WTC11 (cell line): Measurements from ENCODE around the gene PLSCR4. TPM values are rescaled to one million over a fixed set of nuclear protein-coding genes. Genes with fewer than 3 reads are reported as not detected.

Experiments
- ATAC-seq: fragments of 200-7000 bp; cut with Tn5 transposase; 2 replicates; pipeline ENCODE4 v1.10.0; 2021; ENCODE audit warnings: mild to moderate bottlenecking, moderate library complexity
- CTCF ChIA-PET: fragments of 300-600 bp; sonication (Branson Sonifier 250); formaldehyde crosslinking; loops from one replicate; lab custom pipeline; 2021; ENCODE audit warnings: antibody characterized with exemption; lab: Charles Lee
- POLR2A ChIA-PET: fragments of 350-600 bp; sonication (Branson Sonifier 250); formaldehyde crosslinking; loops from one replicate; lab custom pipeline; 2021; ENCODE audit warnings: antibody characterized with exemption; lab: Charles Lee
- DNase-seq: peaks from one replicate; pipeline ENCODE4 v3.0.0; 2021; ENCODE audit warnings: low spot score
- H3K27ac Mint-ChIP-seq: 2 replicates; pipeline ENCODE4 v1.8.0; 2021; ENCODE audit warnings: mixed read lengths
- H3K27me3 Mint-ChIP-seq: 2 replicates; pipeline ENCODE4 v1.8.0; 2021; ENCODE audit warnings: low read depth, mild to moderate bottlenecking, moderate library complexity, mixed read lengths
- H3K36me3 Mint-ChIP-seq: 2 replicates; pipeline ENCODE4 v1.8.0; 2021; ENCODE audit warnings: mixed read lengths
- H3K4me1 Mint-ChIP-seq: 2 replicates; pipeline ENCODE4 v1.8.0; 2022; ENCODE audit warnings: mixed read lengths
- H3K4me3 Mint-ChIP-seq: 2 replicates; pipeline ENCODE4 v1.8.0; 2021; ENCODE audit warnings: mild to moderate bottlenecking, moderate library complexity, mixed read lengths
- H3K9me3 Mint-ChIP-seq: 2 replicates; pipeline ENCODE4 v1.8.0; 2021; ENCODE audit warnings: mixed read lengths
- CBFB ChIP-seq: sonication (generic); formaldehyde crosslinking; IDR thresholded peaks from 2 replicates; pipeline ENCODE4 v1.8.1; 2022; ENCODE audit warnings: mild to moderate bottlenecking, low read depth, missing genetic modification reagents
- GRHL2 ChIP-seq: fragments of 250-450 bp; sonication (Bioruptor Pico); IDR thresholded peaks from 2 replicates; pipeline ENCODE4 v1.8.0; 2022; ENCODE audit warnings: mild to moderate bottlenecking, moderate library complexity; ENCODE audit not compliant: insufficient replicate concordance, severe bottlenecking
- JAZF1 ChIP-seq: fragments of 250-450 bp; sonication (Bioruptor Pico); IDR thresholded peaks from 2 replicates; pipeline ENCODE4 v1.9.0; 2021; ENCODE audit warnings: moderate library complexity, mild to moderate bottlenecking, inconsistent platforms
- NFATC4 ChIP-seq: fragments of 250-450 bp; sonication (Bioruptor Pico); IDR thresholded peaks from 2 replicates; pipeline ENCODE4 v1.9.0; 2021; ENCODE audit warnings: mild to moderate bottlenecking
- NFE2L1 ChIP-seq: sonication (generic); formaldehyde crosslinking; IDR thresholded peaks from 2 replicates; pipeline ENCODE4 v1.8.1; 2023; ENCODE audit warnings: missing genetic modification reagents
- NR1H2 ChIP-seq: sonication (generic); formaldehyde crosslinking; IDR thresholded peaks from 2 replicates; pipeline ENCODE4 v1.9.0; 2021; ENCODE audit warnings: mild to moderate bottlenecking, moderate library complexity, missing genetic modification reagents
- NR2C2 ChIP-seq: sonication (generic); formaldehyde crosslinking; IDR thresholded peaks from 2 replicates; pipeline ENCODE4 v1.8.0; 2022; ENCODE audit warnings: mild to moderate bottlenecking, missing genetic modification reagents
- NR3C1 ChIP-seq: sonication (generic); formaldehyde crosslinking; conservative IDR thresholded peaks from 2 replicates; pipeline ENCODE4 v1.8.1; 2023; ENCODE audit warnings: low read depth, mild to moderate bottlenecking, missing genetic modification reagents
- SMAD4 ChIP-seq: sonication (generic); formaldehyde crosslinking; IDR thresholded peaks from 2 replicates; pipeline ENCODE4 v1.8.0; 2022; ENCODE audit warnings: mild to moderate bottlenecking, missing genetic modification reagents
- TEAD4 ChIP-seq: sonication (generic); formaldehyde crosslinking; IDR thresholded peaks from 2 replicates; pipeline ENCODE4 v1.8.0; 2022; ENCODE audit warnings: mild to moderate bottlenecking, missing genetic modification reagents
- ZNF396 ChIP-seq: fragments of 250-450 bp; sonication (Bioruptor Pico); IDR thresholded peaks from 2 replicates; pipeline ENCODE4 v1.8.0; 2021; ENCODE audit warnings: mild to moderate bottlenecking, moderate library complexity, borderline replicate concordance
- total RNA-seq: library from RNA; stranded (reverse); gene quantifications from 3 replicates; pipeline ENCODE4 v1.2.3, GENCODE V29; 2021
- TF ChIP-seq, protein P1 (sequence below): fragments of 250-450 bp; sonication (Bioruptor Pico); IDR thresholded peaks from 2 replicates; pipeline ENCODE4 v2.1.2; 2022; ENCODE audit warnings: mild to moderate bottlenecking, moderate library complexity
- TF ChIP-seq, protein P2 (sequence below): fragments of 200-600 bp; IDR thresholded peaks from 2 replicates; pipeline ENCODE4 v1.8.0; 2022; ENCODE audit warnings: antibody characterized with exemption
- TF ChIP-seq, protein P3 (sequence below): sonication (generic); formaldehyde crosslinking; IDR thresholded peaks from 2 replicates; pipeline ENCODE4 v1.8.1; 2023; ENCODE audit warnings: mild to moderate bottlenecking, missing genetic modification reagents, moderate library complexity
- TF ChIP-seq, protein P4 (sequence below): fragments of 250-450 bp; sonication (Bioruptor Pico); IDR thresholded peaks from 2 replicates; pipeline ENCODE4 v1.9.0; 2021; ENCODE audit warnings: mild to moderate bottlenecking
- TF ChIP-seq, protein P5 (sequence below): sonication (generic); formaldehyde crosslinking; IDR thresholded peaks from 2 replicates; pipeline ENCODE4 v1.8.1; 2023; ENCODE audit warnings: mild to moderate bottlenecking, missing genetic modification reagents, borderline replicate concordance
- TF ChIP-seq, protein P6 (sequence below): sonication (generic); formaldehyde crosslinking; IDR thresholded peaks from 2 replicates; pipeline ENCODE4 v1.8.1; 2023; ENCODE audit warnings: mild to moderate bottlenecking, missing genetic modification reagents
- TF ChIP-seq, protein P7 (sequence below): sonication (generic); formaldehyde crosslinking; conservative IDR thresholded peaks from 2 replicates; pipeline ENCODE4 v1.8.1; 2022; ENCODE audit warnings: mild to moderate bottlenecking, missing genetic modification reagents
- TF ChIP-seq, protein P8 (sequence below): sonication (generic); formaldehyde crosslinking; IDR thresholded peaks from 2 replicates; pipeline ENCODE4 v1.8.1; 2022; ENCODE audit warnings: low read depth, mild to moderate bottlenecking, moderate library complexity, missing genetic modification reagents, borderline replicate concordance
- TF ChIP-seq, protein P9 (sequence below): fragments of 250-450 bp; sonication (Bioruptor Pico); IDR thresholded peaks from 2 replicates; pipeline ENCODE4 v1.8.0; 2021; ENCODE audit warnings: mild to moderate bottlenecking

Gene PLSCR4
- total RNA-seq, 1 experiment from 2014 or later = 3.5 TPM

DNA sequence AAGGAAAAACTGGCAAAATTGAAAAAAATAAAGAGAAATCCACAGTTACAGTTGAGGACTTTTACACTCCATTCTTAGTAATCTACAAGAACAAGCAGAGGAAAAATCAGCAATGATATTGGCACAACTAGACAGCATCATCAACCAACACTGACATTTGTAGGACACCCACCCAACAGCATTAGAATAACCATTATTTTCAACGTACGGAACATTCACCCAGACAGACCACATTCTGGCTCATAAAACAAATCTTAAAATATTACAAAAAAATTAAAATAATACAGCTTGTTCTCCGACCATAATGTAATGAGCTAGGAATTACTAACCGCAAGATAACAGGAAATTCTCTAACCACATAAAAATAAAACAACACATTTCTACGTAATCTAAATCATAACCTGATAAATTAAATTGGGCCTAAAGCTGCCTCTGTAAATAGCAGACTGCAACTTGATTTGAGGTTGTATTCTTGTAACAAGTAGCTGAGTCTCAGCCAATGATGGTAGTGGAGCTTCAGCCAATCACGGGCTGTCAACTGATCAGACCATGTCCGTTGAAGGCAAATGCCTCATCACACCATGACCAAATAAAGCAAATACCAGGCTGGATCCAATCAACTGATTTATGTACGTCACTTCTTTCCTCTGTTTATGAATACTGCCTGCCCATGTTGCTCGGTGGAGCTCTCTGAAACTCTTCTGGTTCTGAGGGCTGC lies 9.2 kb downstream of the PLSCR4 start:
- TF ChIP-seq, protein P1, sequence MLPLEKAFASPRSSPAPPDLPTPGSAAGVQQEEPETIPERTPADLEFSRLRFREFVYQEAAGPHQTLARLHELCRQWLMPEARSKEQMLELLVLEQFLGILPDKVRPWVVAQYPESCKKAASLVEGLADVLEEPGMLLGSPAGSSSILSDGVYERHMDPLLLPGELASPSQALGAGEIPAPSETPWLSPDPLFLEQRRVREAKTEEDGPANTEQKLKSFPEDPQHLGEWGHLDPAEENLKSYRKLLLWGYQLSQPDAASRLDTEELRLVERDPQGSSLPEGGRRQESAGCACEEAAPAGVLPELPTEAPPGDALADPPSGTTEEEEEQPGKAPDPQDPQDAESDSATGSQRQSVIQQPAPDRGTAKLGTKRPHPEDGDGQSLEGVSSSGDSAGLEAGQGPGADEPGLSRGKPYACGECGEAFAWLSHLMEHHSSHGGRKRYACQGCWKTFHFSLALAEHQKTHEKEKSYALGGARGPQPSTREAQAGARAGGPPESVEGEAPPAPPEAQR = no peak
- TF ChIP-seq, protein P2, sequence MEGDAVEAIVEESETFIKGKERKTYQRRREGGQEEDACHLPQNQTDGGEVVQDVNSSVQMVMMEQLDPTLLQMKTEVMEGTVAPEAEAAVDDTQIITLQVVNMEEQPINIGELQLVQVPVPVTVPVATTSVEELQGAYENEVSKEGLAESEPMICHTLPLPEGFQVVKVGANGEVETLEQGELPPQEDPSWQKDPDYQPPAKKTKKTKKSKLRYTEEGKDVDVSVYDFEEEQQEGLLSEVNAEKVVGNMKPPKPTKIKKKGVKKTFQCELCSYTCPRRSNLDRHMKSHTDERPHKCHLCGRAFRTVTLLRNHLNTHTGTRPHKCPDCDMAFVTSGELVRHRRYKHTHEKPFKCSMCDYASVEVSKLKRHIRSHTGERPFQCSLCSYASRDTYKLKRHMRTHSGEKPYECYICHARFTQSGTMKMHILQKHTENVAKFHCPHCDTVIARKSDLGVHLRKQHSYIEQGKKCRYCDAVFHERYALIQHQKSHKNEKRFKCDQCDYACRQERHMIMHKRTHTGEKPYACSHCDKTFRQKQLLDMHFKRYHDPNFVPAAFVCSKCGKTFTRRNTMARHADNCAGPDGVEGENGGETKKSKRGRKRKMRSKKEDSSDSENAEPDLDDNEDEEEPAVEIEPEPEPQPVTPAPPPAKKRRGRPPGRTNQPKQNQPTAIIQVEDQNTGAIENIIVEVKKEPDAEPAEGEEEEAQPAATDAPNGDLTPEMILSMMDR = no peak
- TF ChIP-seq CBFB (CRISPR knock-in tag) (no peak), SMAD4 (CRISPR knock-in tag) (no peak), ZNF396 (CRISPR knock-in tag) (no peak), NFE2L1 (no peak), NR3C1 (CRISPR knock-in tag) (no peak), TEAD4 (no peak)
- TF ChIP-seq, protein P3, sequence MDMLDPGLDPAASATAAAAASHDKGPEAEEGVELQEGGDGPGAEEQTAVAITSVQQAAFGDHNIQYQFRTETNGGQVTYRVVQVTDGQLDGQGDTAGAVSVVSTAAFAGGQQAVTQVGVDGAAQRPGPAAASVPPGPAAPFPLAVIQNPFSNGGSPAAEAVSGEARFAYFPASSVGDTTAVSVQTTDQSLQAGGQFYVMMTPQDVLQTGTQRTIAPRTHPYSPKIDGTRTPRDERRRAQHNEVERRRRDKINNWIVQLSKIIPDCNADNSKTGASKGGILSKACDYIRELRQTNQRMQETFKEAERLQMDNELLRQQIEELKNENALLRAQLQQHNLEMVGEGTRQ (CRISPR knock-in tag) = no peak
- TF ChIP-seq, protein P4, sequence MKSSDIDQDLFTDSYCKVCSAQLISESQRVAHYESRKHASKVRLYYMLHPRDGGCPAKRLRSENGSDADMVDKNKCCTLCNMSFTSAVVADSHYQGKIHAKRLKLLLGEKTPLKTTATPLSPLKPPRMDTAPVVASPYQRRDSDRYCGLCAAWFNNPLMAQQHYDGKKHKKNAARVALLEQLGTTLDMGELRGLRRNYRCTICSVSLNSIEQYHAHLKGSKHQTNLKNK = no peak
- TF ChIP-seq, protein P5, sequence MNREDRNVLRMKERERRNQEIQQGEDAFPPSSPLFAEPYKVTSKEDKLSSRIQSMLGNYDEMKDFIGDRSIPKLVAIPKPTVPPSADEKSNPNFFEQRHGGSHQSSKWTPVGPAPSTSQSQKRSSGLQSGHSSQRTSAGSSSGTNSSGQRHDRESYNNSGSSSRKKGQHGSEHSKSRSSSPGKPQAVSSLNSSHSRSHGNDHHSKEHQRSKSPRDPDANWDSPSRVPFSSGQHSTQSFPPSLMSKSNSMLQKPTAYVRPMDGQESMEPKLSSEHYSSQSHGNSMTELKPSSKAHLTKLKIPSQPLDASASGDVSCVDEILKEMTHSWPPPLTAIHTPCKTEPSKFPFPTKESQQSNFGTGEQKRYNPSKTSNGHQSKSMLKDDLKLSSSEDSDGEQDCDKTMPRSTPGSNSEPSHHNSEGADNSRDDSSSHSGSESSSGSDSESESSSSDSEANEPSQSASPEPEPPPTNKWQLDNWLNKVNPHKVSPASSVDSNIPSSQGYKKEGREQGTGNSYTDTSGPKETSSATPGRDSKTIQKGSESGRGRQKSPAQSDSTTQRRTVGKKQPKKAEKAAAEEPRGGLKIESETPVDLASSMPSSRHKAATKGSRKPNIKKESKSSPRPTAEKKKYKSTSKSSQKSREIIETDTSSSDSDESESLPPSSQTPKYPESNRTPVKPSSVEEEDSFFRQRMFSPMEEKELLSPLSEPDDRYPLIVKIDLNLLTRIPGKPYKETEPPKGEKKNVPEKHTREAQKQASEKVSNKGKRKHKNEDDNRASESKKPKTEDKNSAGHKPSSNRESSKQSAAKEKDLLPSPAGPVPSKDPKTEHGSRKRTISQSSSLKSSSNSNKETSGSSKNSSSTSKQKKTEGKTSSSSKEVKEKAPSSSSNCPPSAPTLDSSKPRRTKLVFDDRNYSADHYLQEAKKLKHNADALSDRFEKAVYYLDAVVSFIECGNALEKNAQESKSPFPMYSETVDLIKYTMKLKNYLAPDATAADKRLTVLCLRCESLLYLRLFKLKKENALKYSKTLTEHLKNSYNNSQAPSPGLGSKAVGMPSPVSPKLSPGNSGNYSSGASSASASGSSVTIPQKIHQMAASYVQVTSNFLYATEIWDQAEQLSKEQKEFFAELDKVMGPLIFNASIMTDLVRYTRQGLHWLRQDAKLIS = no peak
- TF ChIP-seq, protein P6, sequence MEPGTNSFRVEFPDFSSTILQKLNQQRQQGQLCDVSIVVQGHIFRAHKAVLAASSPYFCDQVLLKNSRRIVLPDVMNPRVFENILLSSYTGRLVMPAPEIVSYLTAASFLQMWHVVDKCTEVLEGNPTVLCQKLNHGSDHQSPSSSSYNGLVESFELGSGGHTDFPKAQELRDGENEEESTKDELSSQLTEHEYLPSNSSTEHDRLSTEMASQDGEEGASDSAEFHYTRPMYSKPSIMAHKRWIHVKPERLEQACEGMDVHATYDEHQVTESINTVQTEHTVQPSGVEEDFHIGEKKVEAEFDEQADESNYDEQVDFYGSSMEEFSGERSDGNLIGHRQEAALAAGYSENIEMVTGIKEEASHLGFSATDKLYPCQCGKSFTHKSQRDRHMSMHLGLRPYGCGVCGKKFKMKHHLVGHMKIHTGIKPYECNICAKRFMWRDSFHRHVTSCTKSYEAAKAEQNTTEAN (CRISPR knock-in tag) = no peak
- no peak overlapping the region for H3K27ac Mint-ChIP-seq

DNA sequence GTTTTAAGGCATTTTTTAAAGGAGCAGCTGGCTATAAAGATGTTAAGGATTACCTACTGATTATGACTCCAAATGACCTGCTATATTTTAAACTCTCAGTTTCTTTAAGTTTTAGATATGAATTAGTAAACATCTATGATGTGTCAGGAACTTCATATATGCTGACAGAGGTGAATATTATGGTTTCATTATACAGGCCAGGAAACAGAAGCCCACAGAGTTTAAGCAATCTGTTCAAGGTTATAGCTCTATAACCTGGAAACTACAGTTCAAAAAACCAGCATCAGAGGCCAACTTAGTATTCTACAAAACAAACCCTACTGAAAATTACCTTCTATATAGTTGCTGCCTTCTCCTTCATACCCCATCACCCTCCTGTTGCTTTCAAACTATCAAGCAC lies 17.4 kb downstream of the PLSCR4 start:
- H3K4me1 Mint-ChIP-seq = no peaks in the 10 kb centered on the region
- H3K9me3 Mint-ChIP-seq = peaks cover 59% of the 10 kb centered on the region
- ChIA-PET CTCF (no interaction called here), POLR2A (no interaction called here)
- H3K36me3 Mint-ChIP-seq = peaks cover 44% of the 10 kb centered on the region
- ATAC-seq (no peak), DNase-seq (no peak)
- H3K27me3 Mint-ChIP-seq = peaks cover 6% of the 10 kb centered on the region; the same call in 1 of the 2 replicates
- no peak overlapping the region for H3K27ac Mint-ChIP-seq
- H3K4me3 Mint-ChIP-seq = no peak overlapping the region
- TF ChIP-seq NR2C2 (CRISPR knock-in tag) (no peak), GRHL2 (CRISPR knock-in tag) (no peak), NR1H2 (CRISPR knock-in tag) (no peak), JAZF1 (CRISPR knock-in tag) (no peak), NFATC4 (CRISPR knock-in tag) (no peak)
- TF ChIP-seq, protein P7, sequence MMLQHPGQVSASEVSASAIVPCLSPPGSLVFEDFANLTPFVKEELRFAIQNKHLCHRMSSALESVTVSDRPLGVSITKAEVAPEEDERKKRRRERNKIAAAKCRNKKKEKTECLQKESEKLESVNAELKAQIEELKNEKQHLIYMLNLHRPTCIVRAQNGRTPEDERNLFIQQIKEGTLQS = no peak
- TF ChIP-seq, protein P8, sequence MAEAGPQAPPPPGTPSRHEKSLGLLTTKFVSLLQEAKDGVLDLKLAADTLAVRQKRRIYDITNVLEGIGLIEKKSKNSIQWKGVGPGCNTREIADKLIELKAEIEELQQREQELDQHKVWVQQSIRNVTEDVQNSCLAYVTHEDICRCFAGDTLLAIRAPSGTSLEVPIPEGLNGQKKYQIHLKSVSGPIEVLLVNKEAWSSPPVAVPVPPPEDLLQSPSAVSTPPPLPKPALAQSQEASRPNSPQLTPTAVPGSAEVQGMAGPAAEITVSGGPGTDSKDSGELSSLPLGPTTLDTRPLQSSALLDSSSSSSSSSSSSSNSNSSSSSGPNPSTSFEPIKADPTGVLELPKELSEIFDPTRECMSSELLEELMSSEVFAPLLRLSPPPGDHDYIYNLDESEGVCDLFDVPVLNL (CRISPR knock-in tag) = no peak
- TF ChIP-seq, protein P9, sequence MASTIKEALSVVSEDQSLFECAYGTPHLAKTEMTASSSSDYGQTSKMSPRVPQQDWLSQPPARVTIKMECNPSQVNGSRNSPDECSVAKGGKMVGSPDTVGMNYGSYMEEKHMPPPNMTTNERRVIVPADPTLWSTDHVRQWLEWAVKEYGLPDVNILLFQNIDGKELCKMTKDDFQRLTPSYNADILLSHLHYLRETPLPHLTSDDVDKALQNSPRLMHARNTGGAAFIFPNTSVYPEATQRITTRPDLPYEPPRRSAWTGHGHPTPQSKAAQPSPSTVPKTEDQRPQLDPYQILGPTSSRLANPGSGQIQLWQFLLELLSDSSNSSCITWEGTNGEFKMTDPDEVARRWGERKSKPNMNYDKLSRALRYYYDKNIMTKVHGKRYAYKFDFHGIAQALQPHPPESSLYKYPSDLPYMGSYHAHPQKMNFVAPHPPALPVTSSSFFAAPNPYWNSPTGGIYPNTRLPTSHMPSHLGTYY (CRISPR knock-in tag) = no peak

More for the DNA sequence above, 9.2 kb downstream of the PLSCR4 start:
- peaks cover 24% of the 10 kb centered on the region for H3K36me3 Mint-ChIP-seq
- H3K9me3 Mint-ChIP-seq = peaks cover 44% of the 10 kb centered on the region
- ATAC-seq (no peak), DNase-seq (no peak)
- no peak overlapping the region for H3K4me3 Mint-ChIP-seq
- ChIA-PET CTCF (no interaction called here), POLR2A (no interaction called here)
- no peaks in the 10 kb centered on the region for H3K27me3 Mint-ChIP-seq
- H3K4me1 Mint-ChIP-seq = no peaks in the 10 kb centered on the region
